Central memory CD4-positive, alpha-beta T cell (primary cell): ENCODE results near the gene HSD17B8.
A peak's percentile ranks its signal among the peaks of the same experiment; 100 is the strongest.

Experiments used
- DNase-seq: peaks from one replicate; pipeline ENCODE4 v3.0.0; 2022

HSD17B8 gene

DNA sequence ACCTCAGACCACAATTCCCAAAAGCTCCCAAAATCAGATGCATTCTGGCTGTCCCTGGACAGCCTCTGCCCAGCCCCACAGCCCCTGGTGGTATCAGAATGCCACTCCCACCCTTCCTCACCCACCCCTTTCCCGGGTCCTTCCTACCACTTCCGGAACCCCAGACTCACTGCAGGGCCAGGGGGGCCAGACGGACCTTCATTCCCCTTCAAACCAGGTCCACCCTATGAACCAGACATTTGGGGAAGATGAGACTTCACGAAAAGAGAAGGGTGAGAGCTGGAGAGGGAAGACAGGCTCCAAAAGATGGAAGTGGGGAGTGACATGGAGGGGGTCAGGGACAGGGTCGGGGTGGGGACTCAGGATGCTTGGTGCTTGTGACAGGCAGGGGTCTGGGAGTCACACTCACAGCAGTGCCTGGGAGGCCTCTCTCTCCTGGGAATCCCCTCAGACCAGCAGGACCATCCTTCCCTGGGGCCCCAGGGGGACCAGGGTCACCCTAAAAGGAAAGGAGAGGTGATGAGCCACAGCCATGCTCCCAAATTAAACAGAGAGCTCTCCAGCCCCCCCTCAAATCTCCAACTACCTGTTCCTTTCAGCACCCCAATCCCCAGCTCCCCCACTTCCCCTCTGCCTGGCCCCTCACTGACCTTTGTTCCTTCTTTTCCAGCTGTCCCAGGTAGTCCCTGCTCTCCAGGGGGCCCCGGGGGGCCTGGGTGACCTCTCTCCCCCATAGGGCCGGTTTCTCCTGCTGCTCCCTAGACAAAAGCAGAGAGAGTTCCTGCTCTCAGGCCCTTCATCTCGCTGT is 32.4 kb upstream of the HSD17B8 start:
- DNase-seq: no peak

DNA sequence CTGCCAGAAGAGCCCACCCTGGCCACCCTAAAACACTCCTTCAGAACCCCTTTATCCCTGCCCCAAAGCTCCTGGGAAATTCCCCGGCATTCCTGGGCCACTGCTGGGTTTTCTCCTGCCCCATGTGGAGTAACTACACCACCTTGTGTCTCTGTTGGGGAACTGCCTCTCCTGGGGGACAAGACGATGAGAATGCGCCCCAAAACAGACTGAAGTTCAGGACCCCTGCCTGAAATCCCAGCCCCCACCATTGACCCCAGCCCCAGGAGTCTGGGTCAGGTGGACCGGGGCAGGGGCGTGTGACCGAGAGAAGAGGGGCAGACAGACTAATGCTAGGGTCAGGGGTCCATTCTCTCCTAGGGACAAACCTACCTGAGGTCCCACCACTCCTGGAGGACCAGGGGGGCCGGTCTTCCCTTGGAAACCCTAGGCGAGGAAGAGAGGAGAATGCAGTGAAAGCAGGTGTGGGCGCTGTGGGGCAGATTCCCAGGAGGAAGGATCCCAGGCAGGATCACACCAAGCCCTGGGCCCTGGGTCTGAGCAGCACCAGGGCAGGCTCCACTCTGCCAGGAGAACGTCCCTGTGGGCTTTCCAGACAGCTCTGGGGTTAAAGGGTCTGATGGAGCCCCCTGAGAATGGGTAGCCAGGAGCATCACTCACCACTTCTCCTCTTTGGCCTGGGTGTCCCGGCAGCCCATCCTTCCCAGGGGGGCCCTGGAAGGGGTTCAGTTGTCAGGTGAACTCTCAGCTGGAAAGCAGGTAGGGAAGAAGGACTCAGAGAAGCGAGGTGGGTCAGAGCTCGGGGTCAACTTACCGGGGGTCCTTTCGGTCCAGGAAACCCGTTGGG is 31.5 kb upstream of the HSD17B8 start:
- no peak for DNase-seq

DNA sequence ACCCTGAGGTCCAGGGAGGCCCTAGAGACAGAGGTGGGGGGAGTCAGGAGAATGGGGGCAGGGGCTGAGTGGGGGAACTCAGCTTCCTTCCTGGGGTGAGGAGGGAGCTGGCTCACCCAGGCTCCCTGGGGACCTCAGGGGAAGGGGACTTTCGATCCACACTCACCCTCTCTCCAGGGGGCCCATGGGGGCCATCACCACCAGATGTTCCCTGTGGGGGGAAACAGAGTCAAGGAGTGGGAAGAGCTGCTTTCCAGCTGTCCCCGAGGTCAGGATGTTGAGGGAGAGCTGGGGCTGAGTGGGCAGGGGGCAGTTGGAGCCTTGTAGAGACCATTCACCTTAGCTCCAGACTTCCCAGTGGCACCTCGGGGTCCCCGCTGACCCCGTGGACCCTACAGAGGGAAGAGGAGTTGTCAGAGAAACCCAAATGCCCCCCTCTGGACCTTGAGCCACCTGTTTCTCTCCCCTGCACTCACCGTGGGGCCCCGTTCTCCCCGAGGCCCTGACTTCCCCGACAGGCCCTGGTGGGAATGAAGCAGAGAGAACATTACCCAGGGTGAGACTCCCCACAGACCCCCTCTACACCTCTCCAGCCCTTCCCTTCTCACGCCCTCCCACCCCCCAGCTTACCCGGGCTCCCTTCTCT is 30.8 kb upstream of the HSD17B8 start:
- no peak for DNase-seq

DNA sequence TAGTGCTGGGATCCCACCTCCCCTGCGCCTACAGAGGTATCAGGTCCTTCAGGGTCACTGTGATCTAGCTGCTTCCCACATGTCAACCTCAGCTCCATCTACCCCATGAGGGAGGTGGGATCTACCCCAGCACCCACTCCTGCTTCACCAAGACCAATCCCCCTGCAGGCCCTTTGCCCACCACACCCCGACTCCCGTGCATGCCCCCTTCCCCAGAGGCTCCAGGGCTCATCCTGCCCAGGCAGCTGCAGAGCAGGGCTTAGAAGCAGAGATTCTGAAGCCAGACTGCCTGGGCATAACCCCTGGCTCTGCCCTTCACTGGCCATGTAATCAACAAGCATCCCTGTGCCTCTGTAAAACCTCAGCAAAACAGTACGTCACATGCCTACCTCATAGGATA is 29.7 kb upstream of the HSD17B8 start:
- DNase-seq: no peak

DNA sequence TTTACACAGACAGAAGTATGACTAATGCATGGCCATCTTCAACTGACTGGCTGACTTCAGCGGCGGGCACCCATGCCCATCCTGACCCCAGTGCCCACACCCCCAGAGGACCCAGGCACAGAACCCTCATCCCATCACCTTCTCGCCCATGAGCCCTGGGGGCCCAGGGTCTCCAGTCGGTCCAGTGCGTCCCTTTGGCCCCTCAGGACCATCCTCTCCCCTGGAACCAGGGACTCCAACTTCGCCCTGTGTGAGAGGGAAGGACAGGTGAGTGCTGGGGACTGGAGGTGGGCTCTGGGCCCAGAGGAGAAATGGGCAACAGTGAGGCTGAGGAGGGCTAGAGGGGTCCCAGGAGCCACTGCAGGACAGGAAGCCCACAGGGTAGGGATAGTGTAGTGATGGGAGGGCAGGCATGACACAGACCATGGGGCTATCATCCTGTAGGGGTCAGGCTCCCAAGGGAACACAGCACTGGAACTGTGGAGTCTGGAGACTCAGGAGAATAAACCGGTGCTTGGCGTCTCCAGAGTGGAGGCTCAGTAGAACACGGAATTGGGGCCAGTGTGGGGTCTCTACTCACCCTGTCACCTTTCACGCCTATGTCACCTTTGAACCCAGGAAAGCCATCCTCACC is 28.9 kb upstream of the HSD17B8 start:
- DNase-seq: no peak

DNA sequence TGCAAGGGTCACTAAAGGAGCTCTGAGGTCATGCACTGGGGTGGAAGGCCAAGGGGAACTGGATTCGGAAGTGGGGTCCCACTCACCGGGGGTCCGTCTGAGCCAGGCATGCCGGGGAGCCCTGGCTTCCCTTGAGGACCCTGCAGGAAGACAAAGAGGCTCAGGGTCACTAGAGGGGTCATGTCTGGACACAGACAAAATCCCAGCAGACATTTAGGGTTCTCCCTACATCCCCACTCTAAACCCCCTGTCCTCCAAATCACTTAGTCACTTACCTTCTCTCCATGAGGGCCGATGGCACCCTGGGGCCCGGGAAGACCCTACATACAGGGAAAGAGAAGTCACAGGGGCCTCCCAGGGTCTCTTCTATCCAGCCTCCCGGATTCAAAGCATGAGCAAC is 27.5 kb upstream of the HSD17B8 start:
- DNase-seq: no peak

DNA sequence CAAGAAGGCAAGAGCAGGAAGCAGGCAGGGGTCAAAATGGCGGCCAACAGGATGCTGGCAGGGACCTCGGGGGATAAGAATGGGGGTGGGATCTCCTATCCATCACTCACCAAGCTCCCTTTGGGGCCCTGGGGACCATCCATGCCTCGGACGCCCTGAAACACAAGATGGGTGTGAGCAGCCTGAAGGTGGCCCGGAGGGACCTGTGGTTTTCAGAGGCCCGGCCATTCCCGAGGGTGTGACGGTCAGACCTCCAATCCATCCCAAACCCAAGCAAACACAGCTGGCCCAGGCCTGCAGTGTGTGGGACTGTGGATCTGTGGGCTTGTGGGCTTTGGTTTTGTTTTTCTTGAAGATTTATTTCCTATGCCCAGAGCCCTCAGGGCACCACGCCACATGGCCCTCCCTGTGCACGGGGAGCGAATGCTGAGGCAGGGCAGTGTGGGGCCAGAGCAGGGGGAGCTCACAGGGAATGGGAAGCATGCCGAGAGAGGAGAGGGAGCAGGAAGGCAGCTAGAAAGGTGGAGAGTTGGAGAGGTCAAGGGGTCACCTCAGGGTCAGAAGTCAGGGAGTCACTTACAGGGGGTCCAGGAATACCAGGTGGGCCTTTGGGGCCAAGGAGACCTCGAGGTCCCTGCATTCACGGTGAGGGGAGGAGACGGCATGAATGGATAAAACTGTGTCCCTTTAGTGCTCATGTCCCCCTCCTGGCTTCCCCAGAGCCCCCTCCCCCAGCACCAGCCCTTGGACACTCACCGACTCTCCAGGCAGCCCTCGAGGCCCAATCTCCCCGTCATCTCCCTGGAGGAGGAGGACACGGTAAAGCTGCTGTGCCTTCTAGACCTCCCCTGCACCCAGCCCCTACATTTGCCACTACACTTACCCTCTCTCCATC is 26.7 kb upstream of the HSD17B8 start:
- DNase-seq: no peak

DNA sequence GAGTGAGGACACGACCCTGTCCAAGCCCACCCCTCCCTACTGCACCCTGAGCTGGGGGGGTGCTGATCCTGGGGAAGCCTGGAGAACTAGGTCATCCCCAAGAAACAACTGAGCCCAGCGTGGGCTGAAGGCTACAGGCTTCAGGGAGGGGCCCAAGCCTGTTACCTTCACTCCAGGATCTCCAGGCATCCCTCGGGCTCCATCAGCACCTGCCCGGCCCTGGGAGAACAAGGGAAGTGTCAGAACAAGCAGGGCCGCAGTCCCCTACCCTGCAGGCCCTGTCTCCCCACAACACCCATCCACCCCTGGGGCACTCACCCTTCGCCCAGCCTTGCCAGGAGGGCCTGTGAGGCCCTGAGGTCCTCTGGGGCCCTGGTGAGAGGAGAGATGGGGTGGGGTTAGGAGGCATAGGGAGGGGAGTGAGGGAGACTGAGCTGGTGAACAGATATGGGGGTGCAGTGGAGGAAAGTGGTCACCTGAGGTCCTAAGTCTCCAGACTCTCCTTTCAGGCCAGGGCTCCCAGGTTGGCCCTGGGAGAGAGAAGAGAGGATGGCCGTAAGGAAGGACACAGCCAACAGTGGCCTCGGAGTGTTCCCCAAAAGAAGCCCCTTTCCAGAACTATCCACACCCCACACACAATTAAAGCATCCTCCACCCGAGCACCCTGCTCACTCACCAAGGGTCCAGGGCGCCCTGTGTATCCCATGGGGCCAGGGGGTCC is 25.5 kb upstream of the HSD17B8 start:
- DNase-seq: no peak

DNA sequence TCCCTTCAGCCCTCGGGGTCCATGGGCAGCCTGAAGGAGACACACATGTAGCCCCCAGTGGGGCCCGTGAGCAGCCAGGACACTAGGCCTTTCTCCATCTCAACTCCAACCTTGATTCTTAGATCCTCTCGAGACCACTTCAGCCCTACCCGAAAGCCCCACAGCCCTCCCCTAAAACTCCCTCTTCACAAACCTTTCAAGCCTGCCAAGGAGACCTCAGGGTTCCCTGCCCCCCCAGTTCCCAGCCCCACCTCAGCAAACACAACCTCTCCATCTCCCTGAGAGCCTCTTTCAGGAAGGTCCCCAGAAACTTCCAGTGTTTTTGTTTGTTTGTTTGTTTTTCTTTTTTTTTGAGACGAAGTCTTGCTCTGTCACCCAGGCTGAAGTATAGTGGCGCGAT is 23.3 kb upstream of the HSD17B8 start:
- DNase-seq: no peak

DNA sequence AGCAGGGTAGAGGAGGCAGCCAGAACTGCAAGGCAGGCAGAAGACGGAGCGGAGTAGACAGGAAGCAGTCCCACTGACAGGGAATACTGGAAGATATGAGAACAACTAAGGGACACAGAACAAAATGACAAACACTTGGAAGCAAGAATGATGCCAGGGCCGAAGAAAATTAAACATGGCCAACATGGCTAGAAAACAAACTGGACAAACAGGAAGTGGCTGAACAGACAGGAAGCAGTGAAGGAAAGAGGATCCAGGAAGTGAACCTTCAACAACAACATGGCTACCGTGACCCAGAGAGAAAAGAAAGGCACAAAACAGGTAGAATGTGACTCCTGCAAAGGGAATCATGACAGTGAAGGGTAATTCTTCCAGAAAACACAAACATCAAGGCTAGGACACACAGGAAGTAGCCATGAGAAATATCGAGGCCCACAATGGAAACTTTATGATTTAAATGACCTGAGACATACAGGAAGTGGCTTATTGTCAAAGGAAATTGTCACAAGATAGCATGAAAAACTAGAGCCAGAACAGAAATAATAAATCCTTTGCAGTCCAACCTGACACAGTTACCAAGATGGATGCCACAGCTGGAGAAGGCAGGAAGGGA is 21.3 kb upstream of the HSD17B8 start:
- DNase-seq: peak; percentile 28

DNA sequence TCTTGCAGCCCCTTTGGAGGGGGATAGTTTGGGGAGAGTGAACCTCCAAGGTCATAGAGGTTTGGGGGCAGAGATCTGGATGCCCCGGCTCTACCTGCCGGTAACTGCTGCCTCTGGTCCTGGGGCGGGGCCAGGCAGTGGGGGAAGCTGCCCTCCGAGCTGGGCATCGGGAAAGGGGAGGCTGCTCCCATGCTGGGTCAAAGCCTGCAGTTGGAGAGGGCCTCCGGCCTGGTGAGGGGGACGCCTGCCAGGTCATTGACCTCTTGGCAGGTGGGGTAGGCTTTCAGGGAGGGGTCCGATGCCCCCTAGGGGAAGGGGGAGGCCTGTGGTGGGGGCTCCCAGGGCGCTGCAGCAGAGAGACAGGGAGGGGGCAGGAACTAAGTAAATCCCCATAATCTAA is 19.3 kb upstream of the HSD17B8 start:
- DNase-seq: no peak

DNA sequence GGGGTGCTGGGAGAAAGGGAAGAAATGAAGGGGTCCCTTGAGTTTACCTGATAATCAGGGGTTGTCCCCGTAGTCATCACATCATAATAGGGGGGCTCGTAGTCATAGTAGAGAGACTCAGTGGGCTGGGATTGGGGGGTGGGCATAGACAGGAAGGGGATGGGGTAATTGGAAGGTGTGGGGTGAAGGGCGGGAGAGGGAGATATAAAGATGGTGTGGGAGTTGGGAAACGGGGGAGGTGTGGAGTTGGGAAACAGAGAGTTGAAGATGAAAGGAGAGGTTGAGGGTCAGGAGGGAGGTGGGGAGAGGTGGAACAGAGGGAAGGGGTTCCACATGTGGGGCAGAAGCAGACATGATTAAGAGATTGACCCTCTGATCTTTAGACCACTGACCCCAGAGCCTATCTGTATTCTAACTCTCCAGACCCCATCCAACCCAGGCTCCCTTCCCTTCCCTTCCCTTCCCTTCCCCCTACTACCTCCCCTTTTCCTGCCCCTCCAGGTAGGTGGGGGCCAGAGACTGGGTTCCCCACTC is 18.7 kb upstream of the HSD17B8 start:
- no peak for DNase-seq

DNA sequence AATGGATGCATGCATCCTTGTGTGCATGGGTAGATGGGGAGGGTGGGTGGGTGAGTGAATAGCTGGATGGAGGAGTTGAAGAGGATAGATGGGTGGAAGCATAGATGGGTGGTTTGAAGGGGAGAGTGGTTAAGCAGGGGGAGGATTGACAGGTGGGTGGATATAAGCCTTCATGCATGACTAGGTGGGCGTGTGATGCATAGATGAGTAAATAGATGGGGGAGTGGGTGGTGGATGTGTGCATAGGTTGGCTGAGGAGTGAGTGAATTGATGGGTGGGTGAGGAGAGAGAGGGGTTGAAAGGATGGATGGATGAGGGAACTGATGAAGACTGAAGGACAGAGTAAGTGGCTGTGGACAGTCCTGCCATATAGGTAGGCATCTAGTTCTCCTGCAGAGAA is 16.6 kb upstream of the HSD17B8 start:
- DNase-seq: no peak

DNA sequence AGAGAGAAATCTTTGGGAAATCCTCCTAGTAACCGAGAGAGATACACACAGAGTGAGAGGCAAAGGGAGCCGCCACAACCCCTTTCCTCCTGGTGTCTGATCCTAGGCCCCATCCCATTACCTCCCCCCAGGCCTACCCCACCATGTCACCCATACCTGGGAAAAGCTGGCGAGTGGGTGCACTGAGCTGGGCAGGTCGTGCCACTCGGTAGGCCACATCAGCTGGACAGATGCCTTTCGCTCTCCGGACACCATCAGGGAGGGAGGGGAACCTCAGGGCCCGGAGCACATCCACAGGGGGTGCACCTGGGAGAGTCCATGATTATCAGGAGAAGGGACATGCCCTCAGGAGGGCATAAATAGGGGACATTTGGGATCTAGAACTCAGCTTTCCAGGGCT is 15.3 kb upstream of the HSD17B8 start:
- DNase-seq: no peak

DNA sequence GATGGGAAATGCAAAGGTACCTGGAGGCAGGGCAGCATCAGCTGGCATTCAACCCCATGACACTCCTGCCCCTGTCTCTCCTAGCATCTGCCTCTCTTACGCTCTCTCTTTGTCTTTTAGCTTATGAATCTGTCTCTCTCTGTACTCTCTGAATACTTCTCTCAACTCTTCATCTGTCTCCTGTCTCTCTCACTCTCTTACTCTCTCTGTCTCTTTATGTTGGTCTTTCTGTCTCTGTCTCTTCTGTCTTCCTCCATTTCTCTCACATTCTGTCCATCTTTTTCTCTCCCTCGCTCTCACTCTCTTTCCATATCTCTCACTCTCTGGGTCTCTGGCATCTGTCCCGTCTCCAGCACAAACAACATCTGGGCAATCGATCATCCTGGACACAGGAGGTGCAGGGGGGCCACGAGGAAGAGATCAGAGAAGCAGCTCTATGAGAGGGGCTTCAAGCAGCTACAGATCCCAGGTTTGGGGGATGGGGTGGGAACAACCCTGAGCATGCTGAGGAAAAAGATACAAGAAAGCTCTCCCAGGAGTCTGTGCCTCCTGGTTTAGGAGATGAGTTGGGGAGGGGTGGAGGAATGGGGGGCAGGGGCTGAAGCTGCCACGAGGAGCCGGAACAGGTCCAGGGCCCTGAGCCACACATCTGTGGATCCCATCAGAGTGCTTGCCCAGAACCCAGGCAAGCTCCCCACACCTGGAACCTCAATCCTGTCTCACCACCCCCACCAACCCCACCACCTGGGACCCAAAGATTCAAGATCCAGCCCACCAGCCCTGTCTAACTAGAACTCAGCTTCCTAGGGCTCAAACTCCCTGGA is 14.6 kb upstream of the HSD17B8 start:
- DNase-seq: no peak

DNA sequence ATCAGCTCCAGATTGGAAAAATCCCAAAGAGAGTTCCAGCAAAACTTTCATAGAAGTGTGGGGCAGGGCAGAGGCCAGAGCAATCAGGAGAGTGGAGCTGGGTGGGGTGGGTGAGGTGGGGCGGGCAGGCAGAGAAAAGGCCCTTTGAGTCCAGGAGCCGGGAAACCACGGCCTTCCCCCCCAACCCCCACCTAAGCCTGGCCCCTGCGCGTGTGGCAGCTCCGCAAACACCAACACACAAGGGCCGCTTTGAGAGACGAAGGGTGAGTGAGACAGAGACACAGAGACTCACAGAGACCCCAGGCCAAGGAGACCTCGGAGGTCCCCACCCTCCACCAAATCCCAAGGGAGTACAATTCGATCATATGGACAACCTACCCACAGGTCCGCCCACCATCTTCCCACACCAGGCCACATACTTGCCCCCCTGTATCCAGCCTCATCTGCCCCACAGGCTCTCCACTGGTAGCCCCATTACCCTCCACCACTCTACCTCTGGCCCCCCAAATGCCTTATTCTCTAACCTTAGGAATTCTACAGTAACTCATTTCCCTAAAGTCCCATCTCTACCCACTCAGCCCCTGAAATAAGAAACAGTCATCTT is 13.8 kb upstream of the HSD17B8 start:
- no peak for DNase-seq

DNA sequence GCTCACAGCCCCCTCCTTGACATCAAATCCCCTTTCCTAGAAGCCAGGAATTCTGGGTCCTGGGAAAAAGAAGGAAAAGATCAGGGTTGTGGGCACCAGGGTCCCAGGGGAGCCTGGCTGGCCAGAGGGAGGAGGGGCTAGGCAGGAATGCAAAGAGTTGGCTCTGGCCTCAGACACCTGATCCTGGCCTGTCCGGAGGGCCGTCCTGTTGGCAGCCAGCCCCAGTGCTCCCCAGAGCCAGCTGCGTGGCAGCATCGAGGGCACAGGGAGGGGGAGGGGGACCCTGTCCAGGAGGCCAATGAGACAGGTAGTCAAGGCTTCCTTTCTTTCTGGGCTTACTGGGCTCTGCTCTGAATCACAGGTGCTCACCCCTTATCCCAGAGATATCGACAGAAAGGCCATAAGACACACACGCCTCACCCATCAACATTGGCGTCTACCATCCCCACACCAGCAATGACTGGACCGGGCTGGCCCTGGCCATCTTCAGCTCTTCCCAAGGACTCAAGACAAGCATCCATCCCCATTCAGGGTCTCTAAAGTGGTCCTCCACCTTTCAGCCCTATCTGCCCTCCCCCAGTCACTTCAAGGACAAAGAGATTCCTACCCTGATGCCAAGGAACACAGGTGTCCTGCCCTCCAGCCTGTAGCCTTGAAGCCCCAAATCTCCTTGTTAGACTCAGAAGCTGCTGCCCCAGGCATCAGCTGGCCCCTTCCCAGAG is 12.9 kb upstream of the HSD17B8 start:
- DNase-seq: no peak

DNA sequence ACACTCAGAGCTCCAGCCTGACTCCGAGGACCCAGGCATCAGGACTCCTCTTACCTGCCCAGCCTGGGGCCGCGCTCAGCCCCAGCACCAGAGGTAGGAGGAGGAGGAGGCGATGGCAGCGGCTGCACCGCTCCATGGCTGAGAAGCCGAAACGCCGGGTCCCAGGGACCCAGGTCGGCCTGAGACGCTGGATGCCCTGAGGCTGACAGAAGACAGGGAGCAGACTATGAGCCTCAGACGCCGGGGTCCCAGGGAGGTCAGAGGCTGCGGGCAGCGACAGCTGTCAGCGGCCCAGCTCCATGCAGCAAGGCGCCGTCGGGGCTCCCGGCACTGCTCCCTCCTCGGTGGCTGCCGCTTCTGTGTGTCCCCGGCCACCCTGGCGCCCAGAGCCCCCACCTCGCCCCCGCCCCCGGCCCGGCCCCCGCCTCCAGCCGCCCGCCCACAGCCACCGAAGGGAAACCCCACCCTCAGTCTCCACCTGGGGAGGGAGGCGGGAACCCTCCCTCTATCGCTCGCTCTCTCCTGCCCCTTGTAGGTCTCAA is 12.3 kb upstream of the HSD17B8 start, which contains the start of gene COL11A2:
COL11A2 (minus strand) TSS at position 363 of the 542 bp plus-strand sequence; CDS start at position 136, 227 bp downstream.
- no peak for DNase-seq
